Stimulated activated CD8-positive, alpha-beta memory T cell treated with anti-CD3 and anti-CD28 coated beads, Interleukin-7, amount 100 ng/mL, for 48 hours (primary cell): ENCODE measurements around the gene COL2A1.

ENCODE experiments used
- DNase-seq, 2 donors: peaks; one replicate each; pipeline ENCODE4 v3.0.0-alpha.2; 2020; ENCODE audit warnings: low read depth in 1 of 2; ENCODE audit errors: extremely low read depth in 1 of 2

COL2A1 gene

DNA sequence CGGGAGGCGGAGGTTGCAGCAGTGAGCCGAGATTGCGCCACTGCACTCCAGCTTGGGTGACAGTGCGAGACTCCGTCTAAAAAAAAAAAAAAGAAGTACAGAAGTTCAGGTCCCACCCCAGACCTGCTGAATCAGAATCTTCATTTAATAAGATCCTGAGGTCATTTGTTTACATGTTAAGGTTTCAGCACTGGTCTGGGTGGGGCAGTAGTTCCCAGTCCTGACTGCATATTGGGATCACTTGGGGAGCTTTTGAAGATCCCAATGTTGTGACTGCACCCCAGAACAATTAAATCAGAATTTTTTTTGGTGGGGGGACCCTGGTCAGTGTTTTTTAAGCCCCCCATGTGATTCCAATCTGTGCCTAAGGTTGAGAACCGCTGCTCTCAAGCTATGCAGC, 11.7 kb upstream of the COL2A1 start:
- DNase-seq: no peak

GRCh38 chr12:48015129-48015528, 10.9 kb upstream of the COL2A1 start:
- DNase-seq: no peak

DNA sequence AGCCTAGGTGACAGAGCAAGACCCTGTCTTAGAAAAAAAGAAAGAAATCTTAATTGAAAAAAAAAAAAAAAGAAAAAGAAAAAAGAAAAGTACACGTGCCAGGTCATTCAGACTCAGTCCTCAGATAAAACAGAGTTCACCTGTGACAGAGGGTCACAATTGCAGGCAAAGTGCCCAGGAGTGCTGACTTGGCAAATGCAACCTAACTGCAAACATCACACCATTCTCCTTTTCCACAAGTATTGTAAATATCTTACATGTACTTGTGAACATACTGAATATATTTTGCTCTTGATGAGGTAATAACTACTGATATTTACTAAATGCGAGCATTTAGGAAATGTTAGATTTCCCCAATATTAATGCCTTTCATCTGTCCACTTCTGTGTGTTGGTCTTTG, 9.0 kb upstream of the COL2A1 start:
- no peak for DNase-seq

GRCh38 chr12:48012070-48012469, 7.8 kb upstream of the COL2A1 start:
- no peak for DNase-seq

DNA sequence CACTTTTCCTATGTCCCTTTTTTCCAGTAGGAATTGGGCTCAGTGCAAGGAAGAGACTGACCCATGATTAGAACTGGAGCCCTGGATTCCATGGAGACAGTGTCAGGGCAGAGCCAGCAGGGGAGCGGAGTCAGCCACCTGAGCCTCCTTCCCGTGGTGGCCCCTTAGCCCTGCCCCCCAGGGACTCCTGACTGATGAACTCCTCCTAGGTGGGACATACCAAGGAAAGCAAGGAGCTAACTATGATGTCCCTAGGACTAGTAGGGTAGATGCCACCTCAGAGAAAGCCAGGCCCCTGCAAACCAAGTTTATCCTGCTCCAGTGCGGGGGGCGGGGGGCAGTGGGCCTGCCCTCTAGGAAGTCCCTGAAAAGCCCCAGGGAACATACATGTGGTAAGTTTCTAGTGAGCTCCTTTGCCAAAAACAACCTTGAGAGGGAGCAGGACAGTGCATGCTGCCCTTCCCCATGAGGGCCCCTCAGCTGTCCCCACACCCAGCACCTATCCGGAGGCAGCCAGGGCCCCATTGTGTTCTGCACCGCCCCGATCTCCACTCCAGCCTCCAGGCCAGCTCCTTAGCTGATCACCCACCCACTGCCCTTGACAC, 6.2 kb upstream of the COL2A1 start:
- DNase-seq: no peak

DNA sequence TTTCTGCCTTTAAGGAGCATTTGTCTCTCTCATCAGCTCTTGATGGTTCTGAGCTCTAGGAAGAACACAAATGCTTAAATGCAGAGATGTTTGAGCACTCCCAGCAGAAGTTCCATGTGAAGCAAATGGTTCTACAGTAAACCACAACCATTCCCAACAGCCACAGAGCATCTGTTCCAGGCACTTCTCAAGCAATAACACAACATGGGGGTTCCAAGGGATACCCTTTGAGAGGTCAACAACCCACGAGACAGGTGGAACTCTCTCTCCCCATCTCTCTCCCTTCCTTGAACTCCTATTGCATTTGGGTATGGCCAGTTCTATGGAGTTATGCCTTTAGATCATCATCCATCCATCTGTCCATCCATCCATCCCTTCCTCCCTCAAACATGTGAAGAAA, 5.2 kb upstream of the COL2A1 start:
- DNase-seq: no peak

- no peak for DNase-seq
These were observed 4.7 kb upstream of the COL2A1 start for GRCh38 chr12:48008950-48009349.

- no peak for DNase-seq
These were observed 4.1 kb upstream of the COL2A1 start for GRCh38 chr12:48008349-48008748.

GRCh38 chr12:48007206-48007605, 2.9 kb upstream of the COL2A1 start:
- DNase-seq: no peak

DNA sequence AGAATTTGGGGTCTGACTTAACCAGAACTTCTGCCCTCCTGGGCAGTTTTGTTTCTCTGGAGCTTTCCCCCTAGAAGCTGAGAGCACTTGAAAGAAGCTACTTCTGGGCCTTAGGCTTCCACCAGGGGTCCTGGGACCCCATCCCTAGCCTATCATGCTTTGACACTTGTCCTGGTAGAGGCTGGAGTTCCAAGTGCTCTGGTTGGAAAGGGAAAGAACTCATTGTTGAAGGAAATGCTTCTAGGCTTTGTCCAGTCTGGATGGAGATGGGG, 1.4 kb upstream of the COL2A1 start:
- DNase-seq: no peak

DNA sequence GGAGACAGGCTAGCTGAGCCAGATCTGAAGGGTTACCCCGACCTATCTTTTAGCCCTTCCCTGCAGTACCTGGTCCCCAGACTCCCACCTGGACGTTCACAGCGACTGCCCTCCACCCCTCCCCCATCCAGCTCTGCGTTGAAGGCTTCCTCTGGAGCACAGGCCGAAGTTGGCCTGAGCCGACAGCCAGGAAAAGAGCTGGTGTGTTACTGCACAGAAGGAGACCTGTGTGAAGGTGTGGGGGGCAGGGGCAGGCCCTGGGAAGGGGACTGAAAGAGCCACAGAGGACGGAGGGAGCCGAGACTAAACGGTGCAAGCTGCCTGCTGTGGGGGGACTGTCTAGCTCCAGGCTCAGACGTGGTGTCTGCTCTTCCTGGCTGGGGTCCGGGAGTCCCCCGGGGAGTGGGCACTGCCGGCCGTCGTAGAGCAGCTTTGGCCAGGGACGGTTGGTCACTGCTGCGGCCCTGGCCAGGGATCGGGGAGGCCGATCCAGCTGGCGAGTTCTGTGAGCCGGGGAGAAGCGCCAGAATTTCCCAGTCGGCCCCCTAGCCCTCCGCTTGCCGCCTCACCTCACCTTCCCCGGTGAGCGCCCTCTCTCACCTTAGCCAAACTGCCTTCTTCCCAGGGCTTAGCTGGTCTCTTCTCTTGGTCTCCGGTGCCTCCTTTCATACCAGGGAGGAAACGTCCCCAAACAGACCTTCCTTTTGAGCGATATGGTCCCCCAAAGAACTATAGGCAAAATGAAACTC, 899 bp upstream of the COL2A1 start:
- DNase-seq: no peak

DNA sequence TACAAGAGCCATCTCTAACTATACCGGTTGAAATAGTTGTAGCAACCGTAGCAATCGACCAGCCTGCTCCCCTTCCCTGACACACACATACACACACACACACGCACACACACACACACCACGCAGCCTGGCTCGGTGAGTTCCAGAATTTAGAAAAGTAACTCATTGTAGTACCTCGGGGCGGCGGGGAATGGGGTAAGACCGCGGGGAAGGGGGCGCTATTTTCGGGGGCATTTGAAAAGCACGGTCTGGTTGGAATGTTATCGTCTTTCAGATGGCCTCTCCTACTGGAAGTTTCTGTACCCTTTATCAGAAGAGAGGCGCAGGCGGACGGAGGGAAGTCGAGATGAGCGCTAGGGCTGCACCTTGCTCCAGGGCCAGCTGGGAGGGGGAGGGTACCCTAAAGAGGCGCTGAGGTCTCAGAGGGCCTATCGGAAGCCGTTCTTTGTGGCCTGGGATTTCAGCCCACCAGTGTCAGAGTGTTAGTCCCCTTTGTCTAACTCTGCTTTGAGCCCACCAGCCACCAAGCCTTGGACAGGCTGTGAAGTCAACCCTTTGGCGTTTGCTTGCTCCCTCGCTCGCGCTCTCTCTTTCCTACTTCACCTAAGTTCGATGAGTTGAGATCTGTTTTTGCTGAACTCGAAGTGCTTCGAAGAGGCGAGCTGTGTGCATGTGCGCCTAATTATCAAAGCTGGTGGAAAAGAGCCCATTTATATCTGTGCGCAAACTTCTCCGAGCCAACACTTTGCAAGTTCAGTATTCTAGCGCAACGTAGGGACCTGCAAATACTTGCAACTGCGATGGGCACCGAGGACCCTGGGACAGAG, 837 bp downstream of the COL2A1 start:
- DNase-seq: no peak

DNA sequence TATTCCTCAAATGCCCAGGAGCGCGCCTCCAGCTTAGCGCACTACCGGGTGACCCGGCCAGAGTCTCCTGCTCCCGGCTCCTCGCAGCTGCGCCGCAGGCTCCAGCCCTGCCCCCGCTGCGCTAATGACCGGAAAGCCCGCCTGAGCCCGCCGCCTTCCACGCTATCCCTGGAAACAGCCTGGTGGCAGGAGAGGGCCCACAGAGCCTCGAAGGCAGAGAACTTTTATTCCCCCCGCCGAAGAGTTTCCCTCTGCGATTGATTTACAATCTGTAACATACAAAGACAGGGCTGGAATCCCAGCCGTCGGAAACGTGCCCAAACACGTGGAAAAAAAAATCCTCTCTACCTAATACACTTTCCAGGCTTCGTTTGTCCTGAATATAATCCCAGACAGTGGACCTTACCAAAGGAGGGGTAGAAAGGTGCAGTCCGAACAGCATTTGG, 1.5 kb downstream of the COL2A1 start:
- DNase-seq: no peak

DNA sequence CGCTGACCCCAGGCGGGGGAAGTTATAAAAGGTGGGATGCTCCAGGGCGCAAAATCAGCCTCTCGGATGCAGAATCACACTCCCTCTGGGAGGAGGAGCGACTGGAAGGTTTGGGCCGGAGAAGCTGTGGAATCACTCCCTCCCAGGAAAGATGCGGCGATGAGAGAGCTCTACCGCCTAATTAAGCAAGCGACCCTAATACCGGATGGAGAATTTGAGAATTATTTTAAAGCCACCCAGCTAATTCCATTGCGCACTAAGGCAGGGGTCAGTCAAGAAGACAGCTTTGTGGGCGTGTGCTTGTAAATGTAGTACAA, 1.9 kb downstream of the COL2A1 start:
- DNase-seq: no peak

- no peak for DNase-seq
These were observed 2.5 kb downstream of the COL2A1 start for GRCh38 chr12:48001505-48002413.

- no peak for DNase-seq
These were observed 3.3 kb downstream of the COL2A1 start for GRCh38 chr12:48000878-48001504.

- DNase-seq: no peak
These were observed 4.5 kb downstream of the COL2A1 start for GRCh38 chr12:47999816-48000215.

DNA sequence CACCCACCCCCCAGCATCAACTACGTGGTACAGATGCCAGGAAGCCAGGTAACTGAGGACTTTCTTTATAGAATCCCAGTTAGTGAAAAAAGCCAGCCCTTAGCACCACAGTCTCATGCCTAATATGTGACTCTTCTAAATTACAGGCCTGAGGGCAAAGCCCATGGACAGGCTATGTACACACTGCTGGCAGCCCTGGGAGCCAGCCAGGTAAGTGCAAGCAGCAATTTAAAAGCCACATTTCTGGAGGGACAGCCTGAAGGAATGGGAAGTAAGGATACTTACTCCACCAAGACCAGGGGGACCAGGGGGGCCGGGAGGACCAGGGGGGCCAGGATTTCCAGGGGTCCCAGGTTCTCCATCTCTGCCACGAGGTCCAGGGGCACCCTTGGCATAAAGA, 7.0 kb downstream of the COL2A1 start:
- DNase-seq: no peak

DNA sequence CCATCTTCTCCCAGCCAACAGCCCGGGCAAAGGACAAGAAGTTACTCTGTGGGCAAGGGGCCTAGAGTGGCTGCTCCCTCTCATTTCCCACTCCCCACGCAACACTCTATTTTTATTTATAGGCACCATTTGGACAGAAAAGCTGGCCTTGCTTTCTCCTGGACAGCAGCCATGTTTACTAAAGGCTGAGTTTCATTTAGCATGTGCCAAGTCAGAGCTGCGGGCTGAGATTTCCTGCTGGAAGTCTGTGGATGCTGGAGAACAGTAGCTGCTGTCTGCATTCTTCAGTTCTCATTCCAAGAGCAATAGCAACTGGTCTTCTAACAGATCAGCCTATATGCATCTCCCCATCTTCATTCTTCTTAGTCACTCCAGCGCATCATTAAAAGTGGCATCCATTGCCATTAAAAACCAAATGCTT, 8.3 kb downstream of the COL2A1 start:
- no peak for DNase-seq

DNA sequence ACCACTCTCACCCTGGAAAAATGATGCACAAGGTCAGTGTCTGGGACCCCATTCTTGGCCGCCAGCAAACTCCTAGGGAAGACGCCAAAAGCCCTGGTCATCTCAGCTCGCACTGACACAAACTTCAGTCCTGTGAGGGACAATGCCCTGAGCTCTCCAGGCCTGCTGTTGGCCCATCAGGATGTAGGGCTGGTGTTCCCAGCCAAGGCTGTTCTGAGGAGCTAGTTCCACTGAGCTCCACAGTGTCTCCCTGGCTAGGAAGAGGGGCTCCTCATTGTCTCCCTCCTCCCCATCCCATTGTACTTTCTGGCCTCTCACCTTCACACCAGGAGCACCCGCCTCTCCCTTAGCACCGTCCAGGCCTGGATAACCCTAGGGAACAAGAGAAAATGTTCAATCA, 10.8 kb downstream of the COL2A1 start:
- DNase-seq: no peak

DNA sequence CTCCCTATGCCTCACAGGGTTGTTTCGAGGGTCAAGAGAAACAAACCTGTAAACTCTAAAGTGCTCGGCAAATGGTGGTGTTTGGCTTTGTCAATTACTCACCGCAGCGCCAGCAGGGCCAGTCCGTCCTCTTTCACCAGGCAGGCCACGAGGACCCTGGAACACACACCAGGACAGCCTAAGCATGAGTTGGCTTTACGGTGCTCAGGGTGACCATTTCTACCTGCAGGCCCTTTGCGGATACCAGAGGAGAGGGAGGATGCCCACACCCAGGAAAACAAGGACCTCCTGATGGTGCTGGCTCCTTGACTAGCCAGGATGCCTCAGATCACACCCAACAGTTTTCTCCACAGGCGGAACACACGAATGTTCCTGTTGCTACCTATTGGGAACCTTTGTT, 11.5 kb downstream of the COL2A1 start:
- no peak for DNase-seq
